HG02798 (cell line): ENCODE data around the gene NCKAP5L.

Experiments used
- ATAC-seq: cut with Tn5 transposase; IDR thresholded peaks from one replicate; pipeline ENCODE4 v1.9.1; 2021; ENCODE audit warnings: mild to moderate bottlenecking; ENCODE audit not compliant: unreplicated experiment, poor library complexity

The NCKAP5L gene

GRCh38 chr12:49824895-49825294 lies 3.3 kb downstream of the NCKAP5L start:
- ATAC-seq: no peak

GRCh38 chr12:49824416-49824815 lies 3.8 kb downstream of the NCKAP5L start:
- no peak for ATAC-seq

GRCh38 chr12:49823951-49824350 lies 4.3 kb downstream of the NCKAP5L start:
- no peak for ATAC-seq

- ATAC-seq: no peak
These were observed 4.9 kb downstream of the NCKAP5L start for GRCh38 chr12:49823350-49823749.

- no peak for ATAC-seq
These were observed 6.6 kb downstream of the NCKAP5L start for GRCh38 chr12:49821373-49822287.

GRCh38 chr12:49819786-49820185 lies 8.4 kb downstream of the NCKAP5L start:
- ATAC-seq: no peak

- ATAC-seq: no peak
These were observed 9.8 kb downstream of the NCKAP5L start for GRCh38 chr12:49818241-49818895.

- no peak for ATAC-seq
These were observed 15.1 kb downstream of the NCKAP5L start for GRCh38 chr12:49813131-49813530.

GRCh38 chr12:49811961-49812401 lies 16.2 kb downstream of the NCKAP5L start:
- no peak for ATAC-seq

- ATAC-seq: no peak
These were observed 17.1 kb downstream of the NCKAP5L start for GRCh38 chr12:49811136-49811535.

GRCh38 chr12:49809906-49810389 lies 18.3 kb downstream of the NCKAP5L start:
- ATAC-seq: no peak

- ATAC-seq: no peak
These were observed 18.8 kb downstream of the NCKAP5L start for GRCh38 chr12:49809381-49809905.

GRCh38 chr12:49808686-49809380 lies 19.4 kb downstream of the NCKAP5L start:
- ATAC-seq: no peak

GRCh38 chr12:49807991-49808580 lies 20.1 kb downstream of the NCKAP5L start:
- no peak for ATAC-seq

- ATAC-seq: no peak
These were observed 21.3 kb downstream of the NCKAP5L start for GRCh38 chr12:49806877-49807276.

GRCh38 chr12:49806321-49806813 lies 21.8 kb downstream of the NCKAP5L start:
- no peak for ATAC-seq

GRCh38 chr12:49805409-49805808 lies 22.8 kb downstream of the NCKAP5L start:
- ATAC-seq: no peak

GRCh38 chr12:49804821-49805220 lies 23.4 kb downstream of the NCKAP5L start:
- ATAC-seq: no peak

- no peak for ATAC-seq
These were observed 24.3 kb downstream of the NCKAP5L start for GRCh38 chr12:49803693-49804450.
